Astrocyte (in vitro differentiated cells and primary cell): ENCODE measurements around the gene CPT1A. TPM values are rescaled to one million over a fixed set of nuclear protein-coding genes. Genes with fewer than 3 reads are reported as not detected.

Experiments used
- DNase-seq: peaks from one replicate; pipeline ENCODE4 v3.0.0-alpha.2; 2010; ENCODE audit warnings: low read depth
- FAIRE-seq: peaks from 2 replicates; lab custom pipeline; 2011; peaks lifted over from hg19 to GRCh38; lab: Jason Lieb, UNC
- H2AFZ ChIP-seq: 2 replicates; pipeline ENCODE4 v1.6.0; 2012; ENCODE audit warnings: low read depth, low read length, inconsistent platforms
- H3K27ac ChIP-seq: 2 replicates; pipeline ENCODE4 v1.5.1; 2011; ENCODE audit warnings: low read depth, low read length, inconsistent platforms
- H3K27me3 ChIP-seq: 2 replicates; pipeline ENCODE4 v1.6.0; 2011; ENCODE audit warnings: low read length, inconsistent platforms; ENCODE audit not compliant: insufficient read depth
- H3K36me3 ChIP-seq: 2 replicates; pipeline ENCODE4 v1.5.1; 2011; ENCODE audit warnings: low read length, inconsistent platforms; ENCODE audit not compliant: insufficient read depth
- H3K4me1 ChIP-seq: 2 replicates; pipeline ENCODE4 v1.5.1; 2011; ENCODE audit warnings: low read length, inconsistent platforms; ENCODE audit not compliant: insufficient read depth
- H3K4me2 ChIP-seq: 2 replicates; pipeline ENCODE4 v1.6.0; 2012; ENCODE audit warnings: low read length, inconsistent platforms
- H3K4me3 ChIP-seq: 2 replicates; pipeline ENCODE4 v1.5.1; 2011; ENCODE audit warnings: low read depth, mild to moderate bottlenecking, low read length, inconsistent platforms; ENCODE audit not compliant: insufficient read depth
- H3K79me2 ChIP-seq: 2 replicates; pipeline ENCODE4 v1.6.0; 2012; ENCODE audit warnings: mild to moderate bottlenecking, low read length, inconsistent platforms; ENCODE audit not compliant: insufficient read depth
- H3K9ac ChIP-seq: 2 replicates; pipeline ENCODE4 v1.6.0; 2012; ENCODE audit warnings: mild to moderate bottlenecking, low read length, inconsistent platforms
- H3K9me3 ChIP-seq: 2 replicates; pipeline ENCODE4 v1.5.1; 2012; ENCODE audit warnings: low read depth, mild to moderate bottlenecking, low read length, inconsistent platforms; ENCODE audit not compliant: insufficient read depth
- H4K20me1 ChIP-seq: 2 replicates; pipeline ENCODE4 v1.6.0; 2012; ENCODE audit warnings: low read length, inconsistent platforms; ENCODE audit not compliant: insufficient read depth
- H3K27ac Mint-ChIP-seq: one replicate; pipeline ENCODE4 v1.8.0; 2021; ENCODE audit warnings: mild to moderate bottlenecking, mixed read lengths; ENCODE audit not compliant: unreplicated experiment
- H3K27me3 Mint-ChIP-seq: one replicate; pipeline ENCODE4 v1.8.0; 2021; ENCODE audit warnings: low read depth, mixed read lengths; ENCODE audit not compliant: unreplicated experiment
- H3K36me3 Mint-ChIP-seq: one replicate; pipeline ENCODE4 v1.8.0; 2021; ENCODE audit warnings: low read depth, mixed read lengths; ENCODE audit not compliant: unreplicated experiment
- H3K4me1 Mint-ChIP-seq: one replicate; pipeline ENCODE4 v1.8.0; 2021; ENCODE audit warnings: low read depth, mixed read lengths; ENCODE audit not compliant: unreplicated experiment
- H3K4me3 Mint-ChIP-seq: one replicate; pipeline ENCODE4 v1.8.0; 2021; ENCODE audit warnings: mild to moderate bottlenecking, moderate library complexity, mixed read lengths; ENCODE audit not compliant: unreplicated experiment
- H3K9me3 Mint-ChIP-seq: one replicate; pipeline ENCODE4 v1.8.0; 2021; ENCODE audit warnings: mild to moderate bottlenecking, mixed read lengths; ENCODE audit not compliant: unreplicated experiment
- EZH2 ChIP-seq: IDR thresholded peaks from 2 replicates; pipeline ENCODE4 v1.6.1; 2012; ENCODE audit warnings: mild to moderate bottlenecking, low read length, inconsistent platforms; ENCODE audit not compliant: insufficient read depth
- total RNA-seq: library from RNA; stranded (reverse); gene quantifications from 2 replicates; pipeline ENCODE4 v1.2.1, GENCODE V29; 2021
- TF ChIP-seq, protein P1 (sequence below): IDR thresholded peaks from 2 replicates; pipeline ENCODE4 v1.5.1; 2011; ENCODE audit warnings: low read depth, mild to moderate bottlenecking, inconsistent platforms, low read length, moderate library complexity; ENCODE audit not compliant: insufficient read depth

Gene CPT1A
- total RNA-seq, 1 donor from 2014 or later = 2.3 TPM

DNA sequence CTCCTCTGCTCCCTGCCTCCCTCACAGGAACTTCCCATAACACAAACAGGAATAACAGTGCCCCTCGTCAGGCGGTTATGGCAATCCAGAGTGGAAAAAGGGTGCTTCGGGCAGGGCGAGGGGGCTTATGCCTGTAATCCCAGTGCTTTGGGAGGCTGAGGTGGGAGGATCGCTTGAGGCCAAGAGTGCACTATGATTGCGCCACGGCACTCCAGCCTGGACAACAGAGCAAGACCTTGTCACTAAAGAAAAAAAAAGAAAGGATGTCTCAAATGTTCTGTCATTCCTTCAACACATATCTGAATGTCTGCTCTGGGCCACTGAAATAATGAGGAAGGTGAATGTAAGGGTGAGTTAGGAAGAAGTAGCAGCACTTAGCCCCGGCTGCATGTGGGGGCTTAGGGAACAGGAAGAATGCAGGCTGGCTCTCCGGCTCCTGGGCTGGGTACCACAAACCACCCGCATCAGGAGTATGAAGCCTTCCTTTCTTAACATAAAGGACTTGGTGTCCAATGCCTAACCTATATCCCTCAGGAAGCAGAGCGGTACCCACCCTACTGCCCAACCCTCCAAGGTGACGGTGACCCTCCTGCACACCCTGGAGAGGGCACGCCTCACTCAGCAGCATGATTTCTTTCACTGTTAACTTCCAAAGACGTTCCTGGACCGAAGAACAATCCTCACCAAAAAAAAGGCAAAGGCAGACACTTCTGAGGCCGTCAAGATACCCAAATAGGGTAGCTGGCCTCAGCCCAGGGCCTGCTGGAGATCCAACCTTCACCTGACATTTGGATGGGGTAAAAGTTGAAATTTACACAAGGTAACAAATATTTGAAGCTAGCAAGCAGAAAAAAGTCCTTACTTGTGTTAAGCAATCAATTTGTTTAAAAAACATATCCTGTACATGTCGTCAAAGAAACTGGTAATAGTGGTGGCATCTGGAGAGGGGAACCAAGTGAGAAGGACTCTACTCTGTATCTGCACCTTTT is 3.8 kb downstream of the CPT1A start:
- no peak overlapping the region for H3K4me3 Mint-ChIP-seq
- Histone ChIP-seq H3K4me3 (no peak overlapping the region), H3K79me2 (peaks cover 7% of the 10 kb centered on the region), H3K27me3 (peaks cover 10% of the 10 kb centered on the region), H3K4me1 (peaks cover 25% of the 10 kb centered on the region), H3K4me2 (peak overlapping the region; percentile 84), H3K36me3 (no peaks in the 10 kb centered on the region), H4K20me1 (peaks cover 6% of the 10 kb centered on the region), H2AFZ (no peak overlapping the region), H3K9ac (no peak overlapping the region), H3K27ac (no peak overlapping the region), H3K9me3 (no peaks in the 10 kb centered on the region)
- no peak for TF ChIP-seq EZH2
- TF ChIP-seq, protein P1, sequence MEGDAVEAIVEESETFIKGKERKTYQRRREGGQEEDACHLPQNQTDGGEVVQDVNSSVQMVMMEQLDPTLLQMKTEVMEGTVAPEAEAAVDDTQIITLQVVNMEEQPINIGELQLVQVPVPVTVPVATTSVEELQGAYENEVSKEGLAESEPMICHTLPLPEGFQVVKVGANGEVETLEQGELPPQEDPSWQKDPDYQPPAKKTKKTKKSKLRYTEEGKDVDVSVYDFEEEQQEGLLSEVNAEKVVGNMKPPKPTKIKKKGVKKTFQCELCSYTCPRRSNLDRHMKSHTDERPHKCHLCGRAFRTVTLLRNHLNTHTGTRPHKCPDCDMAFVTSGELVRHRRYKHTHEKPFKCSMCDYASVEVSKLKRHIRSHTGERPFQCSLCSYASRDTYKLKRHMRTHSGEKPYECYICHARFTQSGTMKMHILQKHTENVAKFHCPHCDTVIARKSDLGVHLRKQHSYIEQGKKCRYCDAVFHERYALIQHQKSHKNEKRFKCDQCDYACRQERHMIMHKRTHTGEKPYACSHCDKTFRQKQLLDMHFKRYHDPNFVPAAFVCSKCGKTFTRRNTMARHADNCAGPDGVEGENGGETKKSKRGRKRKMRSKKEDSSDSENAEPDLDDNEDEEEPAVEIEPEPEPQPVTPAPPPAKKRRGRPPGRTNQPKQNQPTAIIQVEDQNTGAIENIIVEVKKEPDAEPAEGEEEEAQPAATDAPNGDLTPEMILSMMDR = no peak
- no peak for DNase-seq
- FAIRE-seq = no peak
- no peak overlapping the region for H3K27ac Mint-ChIP-seq
- peaks cover 32% of the 10 kb centered on the region for H3K27me3 Mint-ChIP-seq
- peaks cover 7% of the 10 kb centered on the region for H3K4me1 Mint-ChIP-seq
- H3K9me3 Mint-ChIP-seq = no peaks in the 10 kb centered on the region
- no peaks in the 10 kb centered on the region for H3K36me3 Mint-ChIP-seq

DNA sequence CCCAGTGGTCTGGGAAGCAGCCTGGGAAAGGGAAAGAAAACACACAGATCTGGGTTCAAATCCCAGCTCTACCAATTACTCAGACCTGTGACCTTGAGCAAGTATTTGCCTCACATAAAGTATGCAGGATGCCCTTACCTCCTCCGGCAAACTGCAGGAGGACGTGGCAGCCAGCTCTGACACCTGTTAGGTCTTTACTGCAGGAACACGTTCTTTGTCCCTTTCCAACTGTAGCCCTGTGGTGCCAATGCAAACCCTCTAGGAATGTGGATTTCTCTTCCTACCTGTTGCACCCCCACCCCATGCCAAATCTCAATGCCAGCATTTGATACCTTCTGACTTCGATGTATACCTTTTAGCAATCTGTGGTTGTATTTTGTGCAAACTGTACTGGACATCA is 6.0 kb downstream of the CPT1A start:
- Histone ChIP-seq H3K4me2 (no peak overlapping the region), H3K4me1 (peaks cover 22% of the 10 kb centered on the region), H3K27me3 (no peaks in the 10 kb centered on the region), H3K9ac (no peak overlapping the region), H3K79me2 (peaks cover 7% of the 10 kb centered on the region), H4K20me1 (peaks cover 6% of the 10 kb centered on the region), H3K27ac (no peak overlapping the region), H3K4me3 (no peak overlapping the region), H3K36me3 (no peaks in the 10 kb centered on the region), H3K9me3 (no peaks in the 10 kb centered on the region), H2AFZ (no peak overlapping the region)
- TF ChIP-seq, protein P1 = no peak
- peaks cover 7% of the 10 kb centered on the region for H3K4me1 Mint-ChIP-seq
- H3K36me3 Mint-ChIP-seq = peaks cover 1% of the 10 kb centered on the region
- FAIRE-seq (no peak), DNase-seq (no peak)
- H3K4me3 Mint-ChIP-seq = no peak overlapping the region
- no peak overlapping the region for H3K27ac Mint-ChIP-seq
- peaks cover 34% of the 10 kb centered on the region for H3K27me3 Mint-ChIP-seq
- H3K9me3 Mint-ChIP-seq = no peaks in the 10 kb centered on the region

DNA sequence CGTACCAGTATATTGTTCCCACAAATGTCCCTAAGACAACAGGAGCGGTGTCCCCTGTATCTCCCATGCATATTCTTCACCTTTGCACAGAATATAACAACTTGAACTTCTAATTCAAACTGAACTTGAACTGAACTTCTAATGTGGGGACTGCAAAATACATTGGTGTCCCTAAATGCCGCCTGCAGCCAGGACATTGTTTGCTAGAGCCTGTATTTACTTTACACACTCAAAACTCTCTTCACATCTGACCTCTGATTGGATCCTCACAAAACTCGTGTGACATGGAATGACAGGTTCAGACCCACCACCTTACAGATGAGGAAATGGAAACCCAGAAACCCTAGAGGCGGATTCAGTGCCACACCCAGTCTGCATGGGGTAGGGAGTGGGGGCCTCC is 6.4 kb downstream of the CPT1A start:
- no peaks in the 10 kb centered on the region for H3K9me3 ChIP-seq
- no peak for TF ChIP-seq EZH2
- TF ChIP-seq, protein P1 = no peak
- FAIRE-seq = no peak
- H3K27ac ChIP-seq = no peak overlapping the region
- H2AFZ ChIP-seq = no peak overlapping the region
- Mint-ChIP-seq H3K4me3 (no peak overlapping the region), H3K9me3 (no peaks in the 10 kb centered on the region), H3K4me1 (peaks cover 7% of the 10 kb centered on the region), H3K27ac (no peak overlapping the region), H3K36me3 (peaks cover 1% of the 10 kb centered on the region), H3K27me3 (peaks cover 38% of the 10 kb centered on the region)
- H3K4me2 ChIP-seq = no peak overlapping the region
- H3K4me1 ChIP-seq = peaks cover 20% of the 10 kb centered on the region
- H3K9ac ChIP-seq = no peak overlapping the region
- peaks cover 7% of the 10 kb centered on the region for H3K79me2 ChIP-seq
- no peaks in the 10 kb centered on the region for H3K27me3 ChIP-seq
- H4K20me1 ChIP-seq = peaks cover 6% of the 10 kb centered on the region
- no peak overlapping the region for H3K4me3 ChIP-seq
- H3K36me3 ChIP-seq = no peaks in the 10 kb centered on the region
- no peak for DNase-seq
